GM21717 (cell line): ENCODE results near the gene DNAH12.
"Not testable (repeated sequence)": the region's sequence is repeated elsewhere in the genome, so short reads cannot be mapped to it uniquely, and the experiment has no call there.

Experiments
- ATAC-seq: cut with Tn5 transposase; IDR thresholded peaks from one replicate; pipeline ENCODE4 v1.9.1; 2021; ENCODE audit warnings: mild to moderate bottlenecking, moderate library complexity; ENCODE audit not compliant: unreplicated experiment

Gene DNAH12

DNA sequence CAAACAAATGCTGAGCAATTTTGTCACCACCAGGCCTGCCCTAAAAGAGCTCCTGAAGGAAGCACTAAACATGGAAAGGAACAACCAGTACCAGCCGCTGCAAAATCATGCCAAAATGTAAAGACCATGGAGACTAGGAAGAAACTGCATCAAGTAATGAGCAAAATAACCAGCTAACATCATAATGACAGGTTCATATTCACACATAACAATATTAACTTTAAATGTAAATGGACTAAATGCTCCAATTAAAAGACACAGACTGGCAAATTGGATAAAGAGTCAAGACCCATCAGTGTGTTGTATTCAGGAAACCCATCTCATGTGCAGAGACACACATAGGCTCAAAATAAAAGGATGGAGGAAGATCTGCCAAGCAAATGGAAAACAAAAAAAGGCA, 217.6 kb downstream of the DNAH12 start:
- not testable (repeated sequence) for ATAC-seq

DNA sequence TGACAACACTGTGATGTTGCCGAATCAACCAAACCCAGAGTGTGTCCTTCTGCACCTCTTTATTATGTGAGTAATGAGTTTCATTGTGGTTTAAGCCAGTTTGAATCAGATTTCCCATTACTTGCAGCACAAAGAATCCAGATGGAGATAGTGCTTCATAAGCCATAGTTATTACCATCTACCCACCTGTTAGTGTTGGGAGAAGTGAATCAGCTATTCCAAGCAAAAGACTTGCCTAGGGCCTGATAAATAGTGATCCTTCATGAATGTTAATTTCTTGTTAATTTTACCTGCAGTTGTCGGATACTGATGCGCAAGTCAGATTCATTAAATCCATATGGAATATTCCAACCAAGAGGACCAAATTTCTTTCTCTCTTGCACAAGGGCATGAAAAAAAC, 229.9 kb downstream of the DNAH12 start:
- ATAC-seq: no peak

DNA sequence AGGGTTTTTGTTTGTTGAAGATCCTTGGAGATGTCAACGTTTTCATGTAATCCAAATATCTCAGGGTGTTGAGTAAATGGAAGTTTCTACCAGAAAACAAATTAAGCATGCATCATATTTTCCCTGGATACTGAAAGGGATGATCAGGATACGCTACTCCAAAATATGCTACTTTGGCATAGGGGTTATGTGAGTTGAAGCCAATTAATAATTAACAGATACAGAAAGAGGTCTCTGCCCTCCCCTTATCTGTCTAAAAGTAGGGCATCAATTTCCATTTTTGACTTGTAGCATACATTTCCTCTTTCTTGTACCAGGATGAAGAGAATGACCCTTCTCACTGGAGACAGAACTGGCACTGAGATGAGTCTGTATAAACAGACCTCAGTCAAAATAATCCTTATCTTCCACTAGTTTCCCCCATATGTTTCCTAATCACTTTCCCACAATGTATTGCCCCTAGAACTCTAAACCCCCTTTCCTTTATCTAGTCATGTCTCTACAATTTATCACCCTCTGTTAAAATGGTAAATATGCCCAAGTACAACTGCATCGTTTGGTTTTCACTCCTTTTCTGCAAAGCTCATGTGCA, 234.3 kb downstream of the DNAH12 start:
- ATAC-seq: no peak

DNA sequence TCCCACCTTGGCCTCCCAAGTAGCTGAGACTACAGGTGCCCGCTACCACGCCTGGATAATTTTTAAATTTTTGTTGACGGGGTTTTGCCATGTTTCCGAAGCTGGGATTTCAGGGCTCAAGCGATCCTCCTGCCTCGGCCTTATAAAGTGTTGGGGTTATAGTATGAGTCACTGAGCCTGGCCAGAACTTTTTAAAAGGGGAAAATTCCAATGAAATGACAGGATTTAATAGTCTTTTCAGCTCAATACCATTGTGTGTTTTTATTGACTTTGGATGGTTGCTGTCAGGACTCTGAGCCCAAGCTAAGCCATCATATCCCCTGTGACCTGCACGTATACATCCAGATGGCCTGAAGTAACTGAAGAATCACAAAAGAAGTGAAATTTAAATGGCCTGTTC, 240.6 kb downstream of the DNAH12 start:
- ATAC-seq: not testable (repeated sequence)

DNA sequence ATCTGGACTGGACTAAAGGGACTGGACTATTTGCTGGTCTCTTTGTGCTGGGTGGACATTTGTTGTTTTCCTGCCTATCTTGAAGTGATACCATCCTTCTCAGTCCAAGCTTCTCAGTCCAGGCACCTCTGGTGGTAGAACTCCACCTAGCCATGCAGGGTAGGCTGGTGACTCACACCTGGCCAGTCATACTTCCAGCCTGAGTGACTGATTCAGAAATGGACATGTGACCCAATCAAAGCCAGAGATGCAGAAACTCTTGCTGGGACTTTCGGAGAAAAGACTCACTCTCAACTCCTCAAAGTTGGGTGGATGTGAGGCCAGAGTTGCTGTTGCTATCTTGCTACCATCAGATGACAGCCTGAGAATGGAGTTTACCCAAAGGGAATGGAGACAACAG, 246.1 kb downstream of the DNAH12 start:
- no peak for ATAC-seq

DNA sequence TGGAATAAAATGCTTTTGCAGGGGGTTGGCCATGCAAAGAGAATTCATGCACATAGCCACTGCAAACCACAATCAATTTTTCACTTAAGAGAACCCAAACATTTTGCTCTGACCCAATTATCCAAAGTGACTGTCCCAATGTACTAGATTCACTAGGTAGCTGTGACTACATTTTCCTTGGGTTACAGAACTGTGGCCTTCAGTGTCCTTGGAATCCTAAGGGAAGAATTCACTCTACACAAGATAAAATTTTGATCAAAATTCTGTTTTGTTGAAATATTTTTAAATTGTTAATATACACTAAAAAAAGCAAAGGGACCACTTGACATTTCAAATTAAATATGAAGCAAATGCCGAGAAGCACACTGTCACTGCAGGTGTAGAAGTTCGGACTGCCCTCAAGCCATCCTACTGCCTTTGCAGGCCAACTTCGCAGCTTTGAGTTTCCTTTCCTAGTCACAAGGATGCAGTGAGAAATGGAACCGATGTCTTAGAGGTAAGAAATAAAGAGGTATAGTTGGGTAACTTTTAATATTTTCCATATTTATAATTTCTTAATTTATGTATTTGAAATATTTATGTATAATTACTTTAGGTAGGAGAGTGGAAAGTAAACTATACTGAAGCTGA, 251.1 kb downstream of the DNAH12 start:
- no peak for ATAC-seq

DNA sequence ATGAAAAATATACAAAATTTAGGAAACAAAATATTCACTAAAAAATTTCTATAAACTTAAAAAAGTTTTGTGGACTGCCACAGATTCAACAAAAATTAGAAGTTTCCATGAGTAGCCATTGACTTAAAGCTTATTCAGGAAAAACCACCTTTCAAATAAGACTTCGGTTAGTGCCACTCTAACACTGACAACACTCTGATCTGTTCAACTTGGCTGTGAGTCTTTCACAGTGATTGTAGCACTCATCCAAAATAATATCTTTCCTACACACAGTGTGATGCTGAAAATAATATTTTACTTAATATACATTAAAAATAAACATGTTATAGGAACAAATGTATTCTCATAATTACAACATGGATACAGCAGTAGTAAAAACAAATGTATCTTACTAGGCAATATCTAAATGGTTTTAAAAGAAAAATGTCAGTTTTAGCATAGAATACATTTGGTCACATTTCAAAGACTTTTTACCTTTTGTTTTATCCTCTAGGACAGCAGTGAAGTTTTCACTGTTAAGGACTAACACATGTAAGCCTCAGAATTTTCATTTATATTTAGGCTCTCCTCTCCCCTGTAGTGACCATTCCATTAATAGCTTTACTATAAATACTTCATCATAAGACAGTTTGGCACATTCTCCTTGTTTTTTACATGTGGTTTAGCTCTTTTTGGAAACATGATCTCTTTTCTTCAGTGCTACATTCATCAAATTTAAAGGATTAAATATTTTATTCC, 251.8 kb downstream of the DNAH12 start, which contains the start of gene ASB14:
Gene ASB14 (minus strand): TSS at position 527 of the 738 bp plus-strand sequence. CDS start 652 bp downstream, outside the sequence.
- ATAC-seq: no peak

DNA sequence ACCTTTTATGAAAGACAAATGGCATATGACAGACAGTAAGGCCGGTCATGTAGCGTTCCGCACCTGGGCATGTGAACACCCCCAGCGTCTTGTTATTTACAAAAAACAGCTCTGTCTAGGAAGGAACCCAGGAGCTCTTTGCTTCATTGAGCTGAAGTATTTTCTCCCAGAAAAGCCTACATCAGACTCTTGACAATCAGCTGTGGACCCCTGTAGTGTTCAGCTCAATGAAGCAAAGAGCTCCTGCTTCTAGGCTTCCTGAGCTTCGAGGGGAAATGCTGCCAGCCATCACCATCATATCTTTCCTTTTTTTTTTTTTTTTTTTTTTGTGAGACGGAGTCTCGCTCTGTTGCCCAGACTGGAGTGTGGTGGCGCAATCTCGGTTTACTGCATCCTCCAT, 255.7 kb downstream of the DNAH12 start:
- ATAC-seq: no peak

DNA sequence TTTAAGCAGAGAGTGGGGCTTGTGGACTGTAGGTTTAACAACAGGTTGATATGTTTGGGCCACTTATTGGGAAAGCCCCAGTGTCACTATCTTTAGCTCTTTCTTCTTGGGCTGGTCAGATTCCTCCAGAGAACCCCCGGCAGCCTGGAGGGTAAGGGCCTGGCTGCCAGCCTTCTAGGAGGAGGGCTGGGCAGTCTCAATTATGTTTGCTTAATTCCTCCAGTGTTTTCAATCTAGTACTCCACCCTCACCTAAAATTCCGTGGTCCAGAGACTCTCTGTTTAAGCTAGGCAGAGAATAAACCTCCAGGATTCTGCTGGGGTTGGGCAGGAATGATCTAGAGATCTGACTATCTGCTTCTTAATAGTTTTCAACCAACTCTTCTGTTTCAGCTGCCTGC, 256.9 kb downstream of the DNAH12 start:
- no peak for ATAC-seq

DNA sequence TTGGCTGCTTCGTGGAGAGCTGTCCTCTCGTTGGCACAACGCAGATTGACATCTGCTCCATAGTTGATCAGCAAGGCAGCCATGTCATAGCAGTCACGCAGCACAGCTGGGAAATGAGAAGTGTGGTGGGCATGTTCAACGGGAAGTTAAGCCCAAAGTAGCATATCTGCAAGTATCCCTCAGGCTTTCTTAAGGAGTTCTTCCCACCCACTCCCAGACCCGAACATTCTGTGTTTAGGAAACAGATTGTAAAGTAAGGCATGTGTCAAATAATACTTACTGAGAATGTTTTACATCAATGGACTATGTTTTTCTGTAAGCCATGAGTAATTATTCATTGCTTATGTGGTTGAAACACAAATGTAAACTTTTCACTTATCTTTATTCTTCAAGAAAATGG, 260.8 kb downstream of the DNAH12 start:
- ATAC-seq: no peak

DNA sequence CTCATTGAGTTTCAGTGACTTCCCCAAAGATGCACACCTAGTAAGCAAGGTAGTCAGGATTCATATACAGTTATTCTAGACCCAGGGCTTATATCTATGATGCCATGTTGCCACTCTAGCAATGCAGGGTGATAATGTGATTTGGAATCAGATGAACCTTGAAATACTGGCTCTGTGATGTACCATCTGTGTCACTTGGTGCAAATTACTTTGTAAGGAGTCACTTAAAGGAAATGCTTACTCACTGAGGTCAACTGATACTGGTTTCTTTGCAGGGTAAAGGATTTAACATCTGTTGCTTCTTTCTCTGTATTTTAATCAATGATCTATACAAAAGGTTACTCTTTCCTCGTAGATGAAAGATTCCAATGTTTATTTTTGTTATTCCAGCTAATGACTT, 262.4 kb downstream of the DNAH12 start:
- ATAC-seq: no peak

DNA sequence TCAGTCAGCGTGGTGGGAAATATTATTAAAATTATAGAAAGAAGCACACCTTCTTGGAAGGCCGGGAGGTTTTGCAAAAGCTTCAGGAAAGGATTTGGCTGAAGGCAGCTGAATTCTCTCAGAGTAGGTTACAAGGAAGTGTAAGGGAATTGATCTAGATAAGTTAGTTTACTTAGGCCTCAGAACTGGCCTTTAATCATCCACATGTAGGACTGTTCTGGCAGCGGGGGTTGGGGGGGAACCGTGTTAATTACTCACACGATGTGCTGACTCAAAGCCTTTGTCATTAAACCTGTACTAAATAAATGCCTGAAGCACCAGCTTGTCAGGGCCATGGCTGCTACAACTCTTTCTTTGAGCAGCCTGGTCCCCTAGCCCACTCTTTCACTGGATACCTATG, 264.5 kb downstream of the DNAH12 start:
- ATAC-seq: no peak

DNA sequence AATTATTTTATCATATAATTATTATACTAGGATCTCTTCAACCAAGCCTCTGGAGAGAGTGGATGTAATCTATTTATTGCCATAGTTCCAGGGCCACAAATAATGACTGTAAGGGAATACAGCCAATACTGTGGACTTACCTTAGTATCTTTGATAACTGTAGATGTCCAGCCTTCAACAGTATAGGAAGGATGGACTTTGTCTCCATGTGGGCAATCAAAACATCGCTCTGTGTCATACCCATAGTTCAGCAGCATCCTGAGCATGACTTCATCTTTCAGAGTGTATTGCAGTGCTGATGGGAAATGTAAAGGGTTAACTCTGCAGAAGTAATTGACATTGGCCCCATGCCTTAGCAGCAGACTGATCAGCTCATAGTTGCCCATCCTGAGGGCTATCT, 265.9 kb downstream of the DNAH12 start:
- ATAC-seq: no peak

DNA sequence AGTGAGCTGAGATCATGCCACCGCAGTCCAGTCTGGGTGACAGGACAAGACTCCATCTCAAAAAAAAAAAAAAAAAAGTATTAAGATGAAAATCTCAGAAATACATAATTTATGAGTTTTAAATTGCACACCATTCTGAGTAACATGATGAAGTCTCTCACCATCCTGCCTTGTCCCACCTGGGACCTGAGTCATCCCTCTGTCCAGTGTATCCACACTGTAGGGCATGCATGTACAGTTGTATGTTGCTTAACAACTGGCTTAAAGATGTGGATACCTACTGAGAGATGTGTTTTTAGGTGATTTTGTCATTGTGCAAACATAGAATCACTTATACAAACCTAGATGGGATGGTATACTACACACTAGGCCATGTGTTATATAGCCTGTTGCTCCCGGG, 268.8 kb downstream of the DNAH12 start:
- no peak for ATAC-seq

DNA sequence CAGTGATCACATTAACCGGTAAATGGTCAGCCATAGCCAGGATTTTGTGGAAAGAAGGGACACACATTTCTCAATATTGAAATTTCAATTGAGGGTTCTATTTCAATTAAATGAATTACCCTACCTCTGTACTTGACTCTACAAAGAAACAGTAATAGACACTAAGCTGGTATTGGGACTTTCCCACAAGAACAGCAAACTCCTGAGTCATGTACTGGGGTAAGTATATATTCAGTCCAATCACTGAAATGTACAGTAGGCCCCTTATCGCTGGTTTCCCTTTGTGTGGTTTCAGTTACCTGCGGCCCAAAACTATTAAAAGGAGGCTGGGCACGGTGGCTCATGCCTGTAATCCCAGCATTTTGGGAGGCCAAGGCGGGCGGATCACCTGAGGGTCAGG, 269.3 kb downstream of the DNAH12 start:
- no peak for ATAC-seq

DNA sequence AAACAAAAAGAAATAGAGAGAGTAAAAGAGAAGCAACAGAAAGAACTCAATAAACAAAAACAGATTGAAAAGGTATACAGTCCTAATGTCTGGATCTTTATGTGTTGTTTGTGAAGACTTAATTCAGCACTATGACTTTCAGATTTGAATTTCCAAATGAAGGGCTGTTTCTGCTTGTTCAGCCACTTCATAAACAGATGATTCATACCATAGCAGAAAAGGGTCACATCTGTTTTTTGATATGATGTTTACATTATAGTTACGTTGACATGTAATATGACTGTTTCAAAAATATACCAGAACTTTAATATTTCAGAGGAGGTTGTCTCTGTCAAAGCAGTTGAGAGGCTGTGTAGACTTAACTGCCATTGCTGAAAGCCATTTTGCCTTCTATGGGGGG, 275.7 kb downstream of the DNAH12 start:
- no peak for ATAC-seq

DNA sequence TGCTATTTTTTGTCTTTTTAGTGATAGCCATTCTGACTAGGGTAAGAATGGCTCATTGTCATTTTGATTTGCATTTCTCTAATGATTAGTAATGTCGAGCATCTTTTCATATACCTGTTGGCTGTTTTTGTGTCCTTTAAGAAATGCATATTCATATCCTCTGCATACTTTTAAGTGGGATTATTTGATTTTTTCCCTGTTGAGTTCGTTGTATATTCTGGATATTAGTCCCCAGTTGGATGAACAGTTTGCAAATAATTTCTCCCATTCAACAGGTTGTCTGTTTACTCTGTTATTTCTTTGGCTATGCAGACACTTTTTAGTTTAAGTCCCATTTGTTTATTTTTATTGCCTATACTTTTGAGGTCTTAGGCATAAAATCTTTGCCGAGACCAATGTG, 282.2 kb downstream of the DNAH12 start:
- ATAC-seq: no peak

DNA sequence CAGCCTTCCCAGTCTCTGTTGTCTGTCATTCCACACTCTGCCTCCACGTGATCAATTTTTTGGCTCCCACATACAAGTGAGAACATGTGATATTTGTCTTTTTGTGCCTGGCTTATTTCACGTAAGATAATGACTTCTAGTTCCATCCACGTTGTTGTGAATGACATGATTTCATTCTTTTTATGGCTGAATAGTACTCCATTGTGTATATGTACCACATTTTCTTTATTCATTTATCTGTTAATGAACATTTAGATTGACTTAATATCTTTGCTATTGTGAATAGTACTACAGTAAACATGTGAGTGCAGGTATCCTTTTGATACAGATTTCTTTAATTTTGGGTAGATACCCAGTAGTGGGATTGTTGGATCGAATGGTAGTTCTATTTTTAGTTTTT, 283.0 kb downstream of the DNAH12 start:
- ATAC-seq: no peak

DNA sequence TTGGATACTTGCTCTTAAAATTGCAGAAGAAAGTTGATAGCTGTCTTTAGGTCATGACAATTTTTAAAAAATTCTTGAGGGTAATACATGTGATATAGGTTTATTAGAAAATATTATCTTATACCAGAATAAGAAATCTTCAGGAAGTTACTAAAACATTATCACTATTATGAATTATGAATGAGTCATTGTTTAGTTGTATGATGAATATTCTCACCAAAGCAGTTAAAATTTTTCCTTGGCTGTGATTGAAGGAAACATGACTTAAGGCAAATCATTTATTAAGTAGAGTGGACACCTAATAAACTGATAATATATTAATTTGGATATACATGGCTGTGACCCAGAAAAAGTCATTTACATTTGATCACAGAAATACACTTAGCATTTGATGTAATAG, 286.5 kb downstream of the DNAH12 start:
- no peak for ATAC-seq

DNA sequence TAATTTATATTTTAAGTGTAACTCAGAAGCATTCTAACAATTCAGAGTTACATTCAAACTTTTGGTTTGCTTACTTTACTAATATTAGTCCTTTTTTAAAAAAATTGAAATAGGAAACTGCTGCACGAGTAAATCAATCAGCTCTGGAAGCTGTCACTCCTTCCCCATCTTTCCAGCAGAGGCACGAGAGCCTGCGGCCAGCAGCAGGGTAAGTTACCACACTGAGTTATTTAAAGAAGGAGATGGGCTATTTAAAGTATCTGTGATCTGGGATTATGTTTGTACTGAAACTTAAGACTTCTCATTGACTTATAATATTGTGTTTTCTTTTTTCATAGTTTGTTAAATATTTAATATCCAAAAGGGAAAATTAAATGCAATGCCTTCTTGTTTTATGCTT, 287.3 kb downstream of the DNAH12 start:
- ATAC-seq: no peak

DNA sequence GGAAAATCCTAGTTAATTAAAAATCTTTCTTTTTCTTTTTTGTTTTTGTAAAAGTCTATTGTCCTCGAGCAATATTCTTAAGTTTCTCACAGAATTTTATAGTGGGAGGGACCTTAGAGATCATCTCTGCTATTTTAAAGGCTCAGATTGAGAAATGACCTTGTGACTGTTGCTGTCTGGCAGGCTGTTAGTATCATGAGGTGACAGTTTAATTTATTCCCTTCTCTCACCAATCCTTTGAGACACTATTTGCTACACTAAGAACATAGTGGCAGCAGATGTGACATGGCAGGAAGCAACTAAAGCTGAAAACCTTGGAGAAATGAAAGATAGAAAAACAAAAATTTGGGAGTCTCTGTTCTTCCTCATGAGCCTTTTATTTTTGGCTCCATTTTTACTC, 291.7 kb downstream of the DNAH12 start:
- ATAC-seq: no peak

DNA sequence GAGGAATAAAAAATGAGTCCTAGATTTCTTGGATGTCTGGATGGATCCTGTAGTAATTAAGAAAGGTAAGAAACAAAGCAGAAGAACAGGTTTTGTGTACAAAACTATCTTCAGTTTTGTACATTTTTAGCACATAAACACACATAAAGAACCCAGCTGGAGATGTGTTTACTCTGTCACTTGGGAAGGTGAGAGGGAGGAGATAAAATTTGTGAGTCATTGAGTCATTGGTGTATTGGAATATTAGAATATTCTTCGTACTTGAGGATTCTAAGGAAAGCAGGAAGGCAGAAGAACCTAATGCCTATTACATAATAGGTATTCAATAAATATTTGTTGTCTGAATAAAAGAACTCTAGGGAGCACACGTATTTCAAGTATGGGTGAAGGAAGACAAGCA, 299.2 kb downstream of the DNAH12 start:
- no peak for ATAC-seq
